ENCODE data around the gene TPST2. TPM values are rescaled to one million over a fixed set of nuclear protein-coding genes. Genes with fewer than 3 reads are reported as not detected.

The TPST2 gene
- total and polyA plus RNA-seq, 10 of the 15 experiments (the other 5 are each of a cell fraction or from before 2014, with no cell fraction given), result 6.3 to 33.7 (median 28.4) TPM

DNA sequence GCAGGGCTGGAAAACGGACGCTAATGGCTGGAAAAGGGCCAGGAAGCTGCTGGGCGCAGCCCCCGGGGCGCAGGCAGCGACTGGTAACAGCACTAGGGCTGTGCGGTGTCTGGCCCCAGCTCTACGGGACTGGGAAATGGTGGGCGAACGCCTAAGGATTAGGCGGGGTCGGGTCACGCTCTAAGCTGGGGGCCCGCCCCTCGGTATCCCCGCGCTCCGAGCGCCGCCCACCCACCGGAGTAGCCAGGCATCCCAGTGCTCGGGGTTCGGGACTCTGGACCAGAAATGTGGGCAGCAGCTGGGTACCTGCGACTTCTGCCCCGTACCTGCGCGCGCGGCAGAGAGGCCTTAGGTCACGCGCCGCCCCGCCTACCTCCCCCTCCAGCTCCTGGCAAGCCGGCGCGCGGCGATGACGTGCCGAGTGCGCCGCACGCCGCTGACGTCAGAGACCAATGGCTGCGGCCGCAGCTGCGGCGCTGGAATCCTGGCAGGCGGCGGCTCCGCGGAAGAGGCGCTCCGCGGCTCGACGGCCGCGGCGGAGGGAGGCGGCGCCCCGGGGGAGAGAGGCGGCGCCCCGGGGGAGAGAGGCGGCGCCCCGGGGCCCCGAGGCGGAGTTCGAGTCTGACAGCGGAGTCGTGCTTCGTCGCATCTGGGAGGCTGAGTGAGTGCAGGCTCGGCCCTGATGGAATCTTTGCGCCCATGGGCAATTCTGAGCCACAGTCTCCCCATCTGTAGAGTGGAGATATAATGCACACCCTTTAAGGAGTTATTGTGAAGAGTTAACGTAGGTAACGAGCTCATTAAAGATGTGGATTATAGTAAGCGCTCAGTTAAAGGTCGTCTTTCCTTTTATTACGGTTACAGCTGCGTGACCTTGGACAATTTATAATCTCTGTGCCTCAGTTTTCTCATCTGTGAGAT lies 106.2 kb downstream of the TPST2 start, which contains the start of the genes HPS4 and SRRD (continued):
- TF ChIP-seq ZBTB33 (IDR thresholded peaks at IDR 0.05) (no peak), IKZF1 (conservative IDR thresholded peaks at IDR 0.05) (peak; percentile 93), SPI1 (IDR thresholded peaks at IDR 0.05; ENCODE audit: borderline replicate concordance, insufficient read depth, low read depth, low read length) (no peak), JUNB (IDR thresholded peaks at IDR 0.05) (no peak), RB1 (IDR thresholded peaks at IDR 0.05; ENCODE audit: borderline replicate concordance) (peak; percentile 91; the same call in 1 of the 2 replicates), PAX5 (IDR thresholded peaks at IDR 0.05; ENCODE audit: borderline replicate concordance, low read depth, low read length) (0 out of 2 replicates have a peak, but pooled peaks have one; percentile 18), EZH2 (IDR thresholded peaks at IDR 0.05; ENCODE audit: borderline replicate concordance, control insufficient read depth, low read depth, low read length) (no peak), CEBPZ (IDR thresholded peaks at IDR 0.05; ENCODE audit: low read depth, low read length) (no peak; the same call in 1 of the 2 replicates), EGR1 (IDR thresholded peaks at IDR 0.05; ENCODE audit: borderline replicate concordance in 1 of 2, low read depth in 2 of 2, low read length in 2 of 2) (0 out of 3 replicates have a peak, but pooled peaks of 1 of the 2 experiments have one; percentile 9), MTA3 (IDR thresholded peaks at IDR 0.05; ENCODE audit: borderline replicate concordance, low read length) (no peak), SUZ12 (IDR thresholded peaks at IDR 0.05; ENCODE audit: unreplicated experiment) (no peak)
- TF ChIP-seq, protein P1, sequence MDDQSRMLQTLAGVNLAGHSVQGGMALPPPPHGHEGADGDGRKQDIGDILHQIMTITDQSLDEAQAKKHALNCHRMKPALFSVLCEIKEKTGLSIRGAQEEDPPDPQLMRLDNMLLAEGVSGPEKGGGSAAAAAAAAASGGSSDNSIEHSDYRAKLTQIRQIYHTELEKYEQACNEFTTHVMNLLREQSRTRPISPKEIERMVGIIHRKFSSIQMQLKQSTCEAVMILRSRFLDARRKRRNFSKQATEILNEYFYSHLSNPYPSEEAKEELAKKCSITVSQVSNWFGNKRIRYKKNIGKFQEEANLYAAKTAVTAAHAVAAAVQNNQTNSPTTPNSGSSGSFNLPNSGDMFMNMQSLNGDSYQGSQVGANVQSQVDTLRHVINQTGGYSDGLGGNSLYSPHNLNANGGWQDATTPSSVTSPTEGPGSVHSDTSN (IDR thresholded peaks at IDR 0.05; ENCODE audit: insufficient replicate concordance, low read depth, low read length), result no peak
- TF ChIP-seq, protein P2, sequence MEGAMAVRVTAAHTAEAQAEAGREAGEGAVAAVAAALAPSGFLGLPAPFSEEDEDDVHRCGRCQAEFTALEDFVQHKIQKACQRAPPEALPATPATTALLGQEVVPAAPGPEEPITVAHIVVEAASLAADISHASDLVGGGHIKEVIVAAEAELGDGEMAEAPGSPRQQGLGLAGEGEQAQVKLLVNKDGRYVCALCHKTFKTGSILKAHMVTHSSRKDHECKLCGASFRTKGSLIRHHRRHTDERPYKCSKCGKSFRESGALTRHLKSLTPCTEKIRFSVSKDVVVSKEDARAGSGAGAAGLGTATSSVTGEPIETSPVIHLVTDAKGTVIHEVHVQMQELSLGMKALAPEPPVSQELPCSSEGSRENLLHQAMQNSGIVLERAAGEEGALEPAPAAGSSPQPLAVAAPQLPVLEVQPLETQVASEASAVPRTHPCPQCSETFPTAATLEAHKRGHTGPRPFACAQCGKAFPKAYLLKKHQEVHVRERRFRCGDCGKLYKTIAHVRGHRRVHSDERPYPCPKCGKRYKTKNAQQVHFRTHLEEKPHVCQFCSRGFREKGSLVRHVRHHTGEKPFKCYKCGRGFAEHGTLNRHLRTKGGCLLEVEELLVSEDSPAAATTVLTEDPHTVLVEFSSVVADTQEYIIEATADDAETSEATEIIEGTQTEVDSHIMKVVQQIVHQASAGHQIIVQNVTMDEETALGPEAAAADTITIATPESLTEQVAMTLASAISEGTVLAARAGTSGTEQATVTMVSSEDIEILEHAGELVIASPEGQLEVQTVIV (IDR thresholded peaks at IDR 0.05; ENCODE audit: borderline replicate concordance, partially characterized antibody), result no peak
- TF ChIP-seq, protein P3, sequence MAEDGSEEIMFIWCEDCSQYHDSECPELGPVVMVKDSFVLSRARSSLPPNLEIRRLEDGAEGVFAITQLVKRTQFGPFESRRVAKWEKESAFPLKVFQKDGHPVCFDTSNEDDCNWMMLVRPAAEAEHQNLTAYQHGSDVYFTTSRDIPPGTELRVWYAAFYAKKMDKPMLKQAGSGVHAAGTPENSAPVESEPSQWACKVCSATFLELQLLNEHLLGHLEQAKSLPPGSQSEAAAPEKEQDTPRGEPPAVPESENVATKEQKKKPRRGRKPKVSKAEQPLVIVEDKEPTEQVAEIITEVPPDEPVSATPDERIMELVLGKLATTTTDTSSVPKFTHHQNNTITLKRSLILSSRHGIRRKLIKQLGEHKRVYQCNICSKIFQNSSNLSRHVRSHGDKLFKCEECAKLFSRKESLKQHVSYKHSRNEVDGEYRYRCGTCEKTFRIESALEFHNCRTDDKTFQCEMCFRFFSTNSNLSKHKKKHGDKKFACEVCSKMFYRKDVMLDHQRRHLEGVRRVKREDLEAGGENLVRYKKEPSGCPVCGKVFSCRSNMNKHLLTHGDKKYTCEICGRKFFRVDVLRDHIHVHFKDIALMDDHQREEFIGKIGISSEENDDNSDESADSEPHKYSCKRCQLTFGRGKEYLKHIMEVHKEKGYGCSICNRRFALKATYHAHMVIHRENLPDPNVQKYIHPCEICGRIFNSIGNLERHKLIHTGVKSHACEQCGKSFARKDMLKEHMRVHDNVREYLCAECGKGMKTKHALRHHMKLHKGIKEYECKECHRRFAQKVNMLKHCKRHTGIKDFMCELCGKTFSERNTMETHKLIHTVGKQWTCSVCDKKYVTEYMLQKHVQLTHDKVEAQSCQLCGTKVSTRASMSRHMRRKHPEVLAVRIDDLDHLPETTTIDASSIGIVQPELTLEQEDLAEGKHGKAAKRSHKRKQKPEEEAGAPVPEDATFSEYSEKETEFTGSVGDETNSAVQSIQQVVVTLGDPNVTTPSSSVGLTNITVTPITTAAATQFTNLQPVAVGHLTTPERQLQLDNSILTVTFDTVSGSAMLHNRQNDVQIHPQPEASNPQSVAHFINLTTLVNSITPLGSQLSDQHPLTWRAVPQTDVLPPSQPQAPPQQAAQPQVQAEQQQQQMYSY (CRISPR knock-in tag; IDR thresholded peaks at IDR 0.05), result no peak
